ENCODE results near the gene ELOVL5.

DNA sequence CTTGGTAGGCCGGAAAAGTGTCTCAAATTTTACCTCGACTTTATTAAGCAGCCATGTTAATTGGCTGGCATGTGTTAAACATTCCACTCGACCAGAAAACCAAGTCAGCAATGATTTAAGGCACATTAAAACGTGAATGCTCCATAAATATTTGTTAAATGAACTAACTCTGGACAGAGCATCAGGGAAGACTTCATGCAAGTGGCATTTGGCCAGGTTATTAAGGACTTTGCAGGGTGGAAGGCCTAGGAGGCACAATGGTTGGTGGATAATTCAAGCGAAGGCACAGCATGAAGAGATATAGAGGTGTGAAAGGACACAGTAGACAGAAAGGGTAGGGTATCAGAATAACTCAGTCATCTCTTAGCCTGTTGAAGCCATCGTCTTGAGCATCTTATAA, 23.0 kb downstream of the ELOVL5 start:
- TF ChIP-seq, protein P1, sequence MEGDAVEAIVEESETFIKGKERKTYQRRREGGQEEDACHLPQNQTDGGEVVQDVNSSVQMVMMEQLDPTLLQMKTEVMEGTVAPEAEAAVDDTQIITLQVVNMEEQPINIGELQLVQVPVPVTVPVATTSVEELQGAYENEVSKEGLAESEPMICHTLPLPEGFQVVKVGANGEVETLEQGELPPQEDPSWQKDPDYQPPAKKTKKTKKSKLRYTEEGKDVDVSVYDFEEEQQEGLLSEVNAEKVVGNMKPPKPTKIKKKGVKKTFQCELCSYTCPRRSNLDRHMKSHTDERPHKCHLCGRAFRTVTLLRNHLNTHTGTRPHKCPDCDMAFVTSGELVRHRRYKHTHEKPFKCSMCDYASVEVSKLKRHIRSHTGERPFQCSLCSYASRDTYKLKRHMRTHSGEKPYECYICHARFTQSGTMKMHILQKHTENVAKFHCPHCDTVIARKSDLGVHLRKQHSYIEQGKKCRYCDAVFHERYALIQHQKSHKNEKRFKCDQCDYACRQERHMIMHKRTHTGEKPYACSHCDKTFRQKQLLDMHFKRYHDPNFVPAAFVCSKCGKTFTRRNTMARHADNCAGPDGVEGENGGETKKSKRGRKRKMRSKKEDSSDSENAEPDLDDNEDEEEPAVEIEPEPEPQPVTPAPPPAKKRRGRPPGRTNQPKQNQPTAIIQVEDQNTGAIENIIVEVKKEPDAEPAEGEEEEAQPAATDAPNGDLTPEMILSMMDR (IDR thresholded peaks at IDR 0.05; ENCODE audit: poor library complexity, severe bottlenecking), result no peak
- TF ChIP-seq MXI1 (conservative IDR thresholded peaks at IDR 0.05; ENCODE audit: poor library complexity, severe bottlenecking) (no peak), SMC3 (conservative IDR thresholded peaks at IDR 0.05; ENCODE audit: poor library complexity) (no peak), RAD21 (conservative IDR thresholded peaks at IDR 0.05) (no peak), POLR2AphosphoS5 (IDR thresholded peaks at IDR 0.05) (no peak), TAF1 (IDR thresholded peaks at IDR 0.05; ENCODE audit: low read depth) (no peak)
- TF ChIP-seq, protein P2, sequence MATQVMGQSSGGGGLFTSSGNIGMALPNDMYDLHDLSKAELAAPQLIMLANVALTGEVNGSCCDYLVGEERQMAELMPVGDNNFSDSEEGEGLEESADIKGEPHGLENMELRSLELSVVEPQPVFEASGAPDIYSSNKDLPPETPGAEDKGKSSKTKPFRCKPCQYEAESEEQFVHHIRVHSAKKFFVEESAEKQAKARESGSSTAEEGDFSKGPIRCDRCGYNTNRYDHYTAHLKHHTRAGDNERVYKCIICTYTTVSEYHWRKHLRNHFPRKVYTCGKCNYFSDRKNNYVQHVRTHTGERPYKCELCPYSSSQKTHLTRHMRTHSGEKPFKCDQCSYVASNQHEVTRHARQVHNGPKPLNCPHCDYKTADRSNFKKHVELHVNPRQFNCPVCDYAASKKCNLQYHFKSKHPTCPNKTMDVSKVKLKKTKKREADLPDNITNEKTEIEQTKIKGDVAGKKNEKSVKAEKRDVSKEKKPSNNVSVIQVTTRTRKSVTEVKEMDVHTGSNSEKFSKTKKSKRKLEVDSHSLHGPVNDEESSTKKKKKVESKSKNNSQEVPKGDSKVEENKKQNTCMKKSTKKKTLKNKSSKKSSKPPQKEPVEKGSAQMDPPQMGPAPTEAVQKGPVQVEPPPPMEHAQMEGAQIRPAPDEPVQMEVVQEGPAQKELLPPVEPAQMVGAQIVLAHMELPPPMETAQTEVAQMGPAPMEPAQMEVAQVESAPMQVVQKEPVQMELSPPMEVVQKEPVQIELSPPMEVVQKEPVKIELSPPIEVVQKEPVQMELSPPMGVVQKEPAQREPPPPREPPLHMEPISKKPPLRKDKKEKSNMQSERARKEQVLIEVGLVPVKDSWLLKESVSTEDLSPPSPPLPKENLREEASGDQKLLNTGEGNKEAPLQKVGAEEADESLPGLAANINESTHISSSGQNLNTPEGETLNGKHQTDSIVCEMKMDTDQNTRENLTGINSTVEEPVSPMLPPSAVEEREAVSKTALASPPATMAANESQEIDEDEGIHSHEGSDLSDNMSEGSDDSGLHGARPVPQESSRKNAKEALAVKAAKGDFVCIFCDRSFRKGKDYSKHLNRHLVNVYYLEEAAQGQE (IDR thresholded peaks at IDR 0.05; ENCODE audit: borderline replicate concordance), result no peak

Measured in neural cell (in vitro differentiated cells).